NCI-H510A (cell line): ENCODE measurements around the gene PSMC5.
A peak's percentile ranks its signal among the peaks of the same experiment; 100 is the strongest.
"Not testable (repeated sequence)": the region's sequence is repeated elsewhere in the genome, so short reads cannot be mapped to it uniquely, and the experiment has no call there.

ENCODE experiments used
- DNase-seq: peaks from one replicate; lab custom pipeline; 2025; lab: John Stamatoyannopoulos, UW

Gene PSMC5

GRCh38 chr17:63827002-63827800 lies at the start of gene PSMC5, which contains the start of gene FTSJ3:
Gene PSMC5 (plus strand): TSS chr17:63827431. CDS start chr17:63827491, 60 bp downstream.
Gene FTSJ3 (minus strand): TSS chr17:63827663. CDS start chr17:63826902, 761 bp downstream.
- peak; percentile 97 for DNase-seq

- DNase-seq: peak; percentile 23
These were observed 46.7 kb upstream of the PSMC5 start for GRCh38 chr17:63780507-63780906.

GRCh38 chr17:63780928-63781327 lies 46.3 kb upstream of the PSMC5 start:
- no peak for DNase-seq

GRCh38 chr17:63783522-63783921 lies 43.7 kb upstream of the PSMC5 start:
- DNase-seq: no peak

- no peak for DNase-seq
These were observed 41.7 kb upstream of the PSMC5 start for GRCh38 chr17:63785556-63785955.

- DNase-seq: no peak
These were observed 41.1 kb upstream of the PSMC5 start for GRCh38 chr17:63786117-63786516.

GRCh38 chr17:63786971-63787711 lies 40.1 kb upstream of the PSMC5 start:
- no peak for DNase-seq

GRCh38 chr17:63790057-63790456 lies 37.2 kb upstream of the PSMC5 start:
- no peak for DNase-seq

GRCh38 chr17:63792055-63792729 lies 35.0 kb upstream of the PSMC5 start:
- no peak for DNase-seq

- DNase-seq: not testable (repeated sequence)
These were observed 30.9 kb upstream of the PSMC5 start for GRCh38 chr17:63796375-63796774.

- no peak for DNase-seq
These were observed 28.6 kb upstream of the PSMC5 start for GRCh38 chr17:63798572-63799106.

- no peak for DNase-seq
These were observed 26.4 kb upstream of the PSMC5 start for GRCh38 chr17:63800783-63801182.

- DNase-seq: no peak
These were observed 22.9 kb upstream of the PSMC5 start for GRCh38 chr17:63804328-63804727.

GRCh38 chr17:63805591-63805990 lies 21.6 kb upstream of the PSMC5 start:
- no peak for DNase-seq

GRCh38 chr17:63809970-63810369 lies 17.3 kb upstream of the PSMC5 start:
- no peak for DNase-seq

- no peak for DNase-seq
These were observed 11.1 kb upstream of the PSMC5 start for GRCh38 chr17:63816123-63816522.

GRCh38 chr17:63816669-63817068 lies 10.6 kb upstream of the PSMC5 start:
- no peak for DNase-seq

- DNase-seq: no peak
These were observed 9.4 kb upstream of the PSMC5 start for GRCh38 chr17:63817736-63818385.

- DNase-seq: no peak
These were observed 8.1 kb upstream of the PSMC5 start for GRCh38 chr17:63819131-63819530.

GRCh38 chr17:63819585-63820537 lies 7.4 kb upstream of the PSMC5 start:
- no peak for DNase-seq
